Neural crest cell (in vitro differentiated cells): ENCODE measurements around the gene BNC1. TPM values are rescaled to one million over a fixed set of nuclear protein-coding genes. Genes with fewer than 3 reads are reported as not detected.

Experiments used
- DNase-seq: peaks from one replicate; pipeline ENCODE4 v3.0.0; 2021; ENCODE audit warnings: low read depth, mixed read lengths, low spot score
- H3K27ac Mint-ChIP-seq: one replicate; pipeline ENCODE4 v1.8.0; 2021; ENCODE audit warnings: mild to moderate bottlenecking, mixed read lengths; ENCODE audit not compliant: unreplicated experiment
- H3K27me3 Mint-ChIP-seq: 2 replicates; pipeline ENCODE4 v1.8.0; 2021; ENCODE audit warnings: low read depth, mild to moderate bottlenecking, mixed read lengths
- H3K36me3 Mint-ChIP-seq: 2 replicates; pipeline ENCODE4 v1.8.0; 2021; ENCODE audit warnings: low read depth, mild to moderate bottlenecking, mixed read lengths
- H3K4me1 Mint-ChIP-seq: 2 replicates; pipeline ENCODE4 v1.8.0; 2021; ENCODE audit warnings: mixed read lengths
- H3K4me3 Mint-ChIP-seq: one replicate; pipeline ENCODE4 v1.8.0; 2021; ENCODE audit warnings: mild to moderate bottlenecking, mixed read lengths
- H3K9me3 Mint-ChIP-seq: 2 replicates; pipeline ENCODE4 v1.8.0; 2021; ENCODE audit warnings: mixed read lengths
- CTCF ChIP-seq: fragments of 200-600 bp; sonication (generic); conservative IDR thresholded peaks from 2 replicates; pipeline ENCODE4 v1.5.0; 2021; ENCODE audit warnings: antibody characterized with exemption, mild to moderate bottlenecking
- total RNA-seq: library from RNA; stranded (reverse); gene quantifications from 2 replicates; pipeline ENCODE4 v1.2.1, GENCODE V29; 2021

Gene BNC1
- total RNA-seq, 1 donor from 2014 or later: 0.35 TPM

DNA sequence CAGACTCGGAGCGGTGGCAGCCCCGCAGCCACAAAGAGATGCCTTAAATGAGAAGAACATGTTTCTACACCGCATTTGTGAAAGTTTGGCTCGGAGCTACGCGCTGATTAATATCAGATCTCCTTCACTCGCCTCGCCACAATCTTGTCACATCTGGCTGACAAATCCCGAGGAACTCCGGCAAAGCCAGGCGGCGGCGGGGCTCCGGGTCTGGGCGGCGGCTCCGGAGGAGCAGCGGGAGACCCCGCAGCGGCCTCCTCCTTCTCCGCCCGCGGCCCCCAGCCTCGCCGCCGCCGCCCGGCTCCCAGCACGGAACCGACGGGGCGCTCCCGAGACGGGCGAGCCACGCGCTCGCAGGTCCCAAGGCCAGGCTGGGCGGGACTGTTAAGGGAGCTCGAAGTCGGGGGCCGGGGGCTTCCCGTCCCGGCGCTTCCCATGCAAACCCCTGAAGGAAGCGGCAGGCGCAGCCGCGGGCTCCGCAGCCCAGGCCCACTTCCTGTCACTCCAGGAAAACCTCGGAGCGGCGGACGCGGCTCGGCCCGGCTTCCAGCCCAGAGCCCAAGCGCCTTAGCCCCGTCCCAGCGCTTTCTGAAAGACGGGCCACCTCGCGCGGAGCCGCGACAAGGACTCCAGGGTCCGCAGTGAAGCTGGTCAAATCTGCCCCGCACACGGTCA is 1.2 kb downstream of the BNC1 start:
- no peak for TF ChIP-seq CTCF
- no peak overlapping the region for H3K27ac Mint-ChIP-seq
- DNase-seq: peak; percentile 25
- H3K27me3 Mint-ChIP-seq: peaks cover 88% of the 10 kb centered on the region
- peaks cover 16% of the 10 kb centered on the region for H3K4me1 Mint-ChIP-seq
- H3K4me3 Mint-ChIP-seq: peak overlapping the region; percentile 85
- no peaks in the 10 kb centered on the region for H3K9me3 Mint-ChIP-seq
- H3K36me3 Mint-ChIP-seq: peaks cover 4% of the 10 kb centered on the region

DNA sequence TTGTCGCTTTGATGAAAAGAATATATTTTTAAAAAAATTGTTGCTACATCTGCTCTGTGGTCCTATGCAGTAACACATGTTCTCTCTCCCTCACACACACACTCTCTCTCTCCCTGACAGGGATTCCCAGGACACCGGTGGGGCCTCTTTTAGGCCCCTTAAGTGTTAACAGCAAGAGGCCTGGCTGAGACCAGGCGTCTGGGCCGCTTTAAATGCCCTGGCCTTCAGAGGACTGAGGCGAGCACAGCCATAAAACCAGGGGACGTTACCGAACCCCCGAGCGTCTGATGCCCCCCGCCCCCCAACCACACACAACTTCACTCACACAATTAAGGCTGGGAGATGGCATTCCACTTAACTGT is 1.7 kb downstream of the BNC1 start:
- no peaks in the 10 kb centered on the region for H3K9me3 Mint-ChIP-seq
- H3K27ac Mint-ChIP-seq: no peak overlapping the region
- peaks cover 4% of the 10 kb centered on the region for H3K36me3 Mint-ChIP-seq

GRCh38 chr15:83282141-83282540 is 2.3 kb downstream of the BNC1 start:
- no peak overlapping the region for H3K4me3 Mint-ChIP-seq
- no peaks in the 10 kb centered on the region for H3K9me3 Mint-ChIP-seq

More for the DNA sequence above, 1.7 kb downstream of the BNC1 start:
- Mint-ChIP-seq H3K27me3 (peaks cover 89% of the 10 kb centered on the region), H3K4me1 (peaks cover 16% of the 10 kb centered on the region), H3K4me3 (peak overlapping the region; percentile 73)
- DNase-seq: no peak
- TF ChIP-seq CTCF: no peak

DNA sequence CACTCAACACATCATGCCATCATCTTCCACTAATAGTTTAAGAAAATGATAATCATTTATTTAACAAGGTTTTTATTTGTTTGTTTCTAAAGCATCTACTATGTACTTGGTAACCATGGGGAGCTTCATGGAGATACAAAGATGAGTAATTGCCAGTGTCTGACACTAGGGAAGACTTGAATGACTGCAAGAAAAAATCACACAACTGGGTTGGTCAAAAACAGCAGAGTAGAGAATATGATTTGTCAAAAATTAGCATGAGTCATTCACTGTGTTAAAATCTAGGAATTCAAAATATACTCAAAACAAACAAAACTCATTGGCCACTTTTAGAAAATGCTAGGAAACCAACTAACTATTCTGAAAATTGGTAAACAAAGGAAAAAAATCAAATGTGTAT is 6.3 kb downstream of the BNC1 start:
- Mint-ChIP-seq H3K9me3 (peaks cover 3% of the 10 kb centered on the region), H3K4me3 (no peak overlapping the region), H3K27me3 (peaks cover 68% of the 10 kb centered on the region), H3K4me1 (peaks cover 4% of the 10 kb centered on the region), H3K27ac (no peak overlapping the region), H3K36me3 (no peaks in the 10 kb centered on the region)
- no peak for TF ChIP-seq CTCF
- no peak for DNase-seq

More at GRCh38 chr15:83282141-83282540, 2.3 kb downstream of the BNC1 start:
- no peak for DNase-seq
- Mint-ChIP-seq H3K27me3 (peaks cover 88% of the 10 kb centered on the region), H3K27ac (no peak overlapping the region), H3K4me1 (peaks cover 16% of the 10 kb centered on the region), H3K36me3 (peaks cover 4% of the 10 kb centered on the region)
- no peak for TF ChIP-seq CTCF

DNA sequence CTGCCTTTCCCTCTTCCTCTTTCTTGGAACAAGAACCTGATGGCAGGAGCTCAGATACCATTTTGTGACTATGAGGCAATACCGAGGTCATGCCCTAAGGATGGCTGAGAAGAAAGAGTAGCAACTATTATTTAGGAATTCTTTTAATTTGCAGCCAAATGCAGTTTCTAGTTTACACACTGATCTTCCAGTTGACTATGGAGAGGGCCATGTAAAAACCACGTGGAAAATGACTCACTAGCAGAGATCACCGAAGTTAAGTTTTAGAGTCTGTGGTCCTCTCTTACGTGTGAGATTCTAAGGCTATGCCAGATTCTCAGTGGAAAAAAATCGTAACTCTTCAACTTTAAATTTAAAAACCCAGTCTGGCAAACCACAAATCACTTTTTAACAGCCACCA is 7.8 kb downstream of the BNC1 start:
- Mint-ChIP-seq H3K27ac (no peak overlapping the region), H3K9me3 (peaks cover 3% of the 10 kb centered on the region), H3K4me3 (no peak overlapping the region), H3K4me1 (no peaks in the 10 kb centered on the region), H3K27me3 (peaks cover 53% of the 10 kb centered on the region), H3K36me3 (no peaks in the 10 kb centered on the region)
- DNase-seq: no peak
- TF ChIP-seq CTCF: no peak
